Measurements from ENCODE around the gene TBCE. TPM values are rescaled to one million over a fixed set of nuclear protein-coding genes. Genes with fewer than 3 reads are reported as not detected.

TBCE gene
- total and polyA plus RNA-seq, 9 of the 15 experiments (the other 6 are each of a cell fraction or from before 2014, with no cell fraction given): 52.6 to 92.1 (median 82.1) TPM

DNA sequence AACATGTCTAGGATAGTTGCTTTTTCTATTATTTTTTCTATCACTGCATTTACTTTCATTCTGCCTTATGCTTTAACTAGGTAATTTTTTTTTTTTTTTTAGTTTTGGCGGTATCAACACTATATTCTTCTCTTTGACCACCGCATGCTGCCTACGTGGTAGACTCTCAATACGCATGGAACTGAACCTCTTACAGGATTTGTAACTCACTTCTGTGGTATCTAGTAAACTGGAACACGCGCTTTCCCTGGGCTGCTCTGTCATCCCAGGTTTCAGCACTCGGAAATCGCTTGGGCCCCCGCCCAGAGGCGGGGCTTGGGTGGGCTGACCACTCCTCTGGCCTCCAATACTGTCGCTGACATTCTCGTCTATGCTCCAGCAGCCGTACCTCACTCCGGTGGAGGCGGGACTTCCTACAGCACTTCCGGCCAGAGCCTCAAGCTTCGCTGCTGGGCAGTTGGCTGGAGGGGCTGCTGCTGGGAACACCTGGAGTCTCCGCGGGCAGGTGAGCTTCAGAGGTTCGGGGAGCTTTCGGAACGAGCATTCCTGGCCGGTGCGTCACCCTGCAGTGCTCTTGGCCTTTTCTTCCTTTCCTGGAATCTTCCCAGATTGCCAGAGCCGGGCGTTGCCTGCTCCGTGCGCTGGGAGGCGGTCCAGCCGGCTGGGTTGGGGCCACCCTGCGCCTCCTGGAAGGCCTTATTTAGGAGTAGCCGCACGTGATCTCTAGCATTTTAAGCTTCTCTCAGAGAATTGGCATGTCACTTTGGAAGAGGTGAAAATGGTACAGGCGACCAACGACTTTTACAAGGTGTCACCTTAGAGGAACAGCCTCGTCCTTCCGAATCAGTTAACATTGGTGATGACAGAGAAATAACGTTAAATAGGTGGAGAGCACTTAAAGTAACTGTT, at the start of gene TBCE (continued):
- TF ChIP-seq MGA (IDR thresholded peaks at IDR 0.05) (peak; percentile 83), FOXA1 (IDR thresholded peaks at IDR 0.05; ENCODE audit: borderline replicate concordance) (no peak), HMG20B (CRISPR knock-in tag; IDR thresholded peaks at IDR 0.05) (no peak), ZNF408 (CRISPR knock-in tag; IDR thresholded peaks at IDR 0.05; ENCODE audit: low read depth) (no peak), ZKSCAN1 (IDR thresholded peaks at IDR 0.05; ENCODE audit: low read depth, low read length) (0 out of 2 replicates have a peak, but pooled peaks have one; percentile 14), AFF1 (IDR thresholded peaks at IDR 0.05; ENCODE audit: low read depth in 1 of 2, partially characterized antibody in 2 of 2) (peak in 1 of 2 experiments; percentile 46), RUNX1 (IDR thresholded peaks at IDR 0.05; ENCODE audit: low read depth) (no peak), NCOR1 (IDR thresholded peaks at IDR 0.05) (no peak), FOSL1 (tag; conservative IDR thresholded peaks at IDR 0.05) (peak; percentile 57; the same call in 1 of the 2 replicates), CCNT2 (IDR thresholded peaks at IDR 0.05; ENCODE audit: borderline replicate concordance, extremely low read depth, insufficient read length, low read depth, low read length) (no peak), RFX7 (CRISPR knock-in tag; IDR thresholded peaks at IDR 0.05) (no peak), POLR2A (conservative IDR thresholded peaks at IDR 0.05) (peak; percentile 99)
